ENCODE results near the gene BPI.

DNA sequence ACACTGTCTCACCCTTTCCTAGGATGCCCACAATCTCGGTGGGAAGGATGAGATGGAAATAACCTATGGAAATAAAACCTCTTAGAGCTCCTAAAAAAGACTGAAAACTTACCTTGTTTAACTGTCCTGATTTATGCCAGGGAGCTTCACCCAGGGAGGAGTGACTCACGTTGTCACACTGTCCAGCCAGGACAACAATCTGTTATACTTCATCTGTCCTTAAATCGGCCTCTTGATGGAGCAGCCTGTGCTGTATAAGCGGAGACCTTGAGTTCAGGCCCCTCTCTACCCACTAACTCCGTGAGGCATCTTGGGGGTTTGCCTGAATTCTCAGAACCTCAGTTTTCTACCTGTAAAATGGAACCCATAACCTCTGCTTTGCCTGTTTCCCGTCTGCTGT is 34.2 kb upstream of the BPI start:
- TF ChIP-seq CTCF (IDR thresholded peaks at IDR 0.05) (no peak), POLR2A (IDR thresholded peaks at IDR 0.05) (no peak)
